Activated T-helper 1 cell treated with anti-CD3 and anti-CD28 coated beads, Interleukin-2, amount 50 U/mL, for 16 hours (primary cell): ENCODE data around the gene ACOT11.

Experiments used
- DNase-seq, 2 donors: peaks; one replicate each; pipeline ENCODE4 v3.0.0-alpha.2; 2020; ENCODE audit warnings: low read depth in 1 of 2, low spot score in 1 of 2

Gene ACOT11

GRCh38 chr1:54564312-54565112 lies 16.5 kb downstream of the ACOT11 start:
- no peak for DNase-seq

- no peak for DNase-seq
These were observed 17.1 kb downstream of the ACOT11 start for GRCh38 chr1:54565113-54565501.

DNA sequence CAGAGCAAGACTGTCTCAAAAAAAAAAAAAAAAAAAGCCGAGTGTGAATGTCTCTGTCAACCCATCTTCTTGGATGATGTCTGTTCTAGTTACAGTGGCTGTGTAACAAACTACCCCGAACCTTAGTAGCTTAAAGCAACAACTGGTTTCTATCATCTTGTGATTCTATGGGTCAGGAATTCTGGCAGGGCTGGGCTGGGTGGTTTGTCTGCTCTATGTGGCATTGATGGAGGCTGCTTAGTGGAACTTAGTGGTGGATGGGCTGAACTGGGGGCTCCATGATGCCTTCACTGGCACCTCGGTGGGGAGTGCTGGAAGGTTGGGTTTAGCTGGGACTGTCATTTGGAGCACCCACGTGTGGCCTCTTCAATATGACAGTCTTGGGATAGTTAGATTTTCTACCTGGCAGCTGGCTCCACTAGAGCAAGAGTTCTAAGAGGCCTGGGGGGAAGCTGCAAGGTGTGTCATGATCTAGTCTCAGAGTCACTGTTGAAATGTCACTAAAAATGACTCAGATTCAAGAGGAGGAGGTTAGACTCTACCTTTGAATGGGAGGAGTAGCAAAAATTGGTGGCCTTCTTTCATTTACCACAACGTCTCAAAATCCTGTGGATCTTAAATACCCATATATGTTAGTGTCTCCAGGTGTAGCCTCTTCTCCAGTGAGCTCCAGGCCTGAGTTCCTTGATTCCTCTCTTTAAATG lies 18.6 kb downstream of the ACOT11 start:
- DNase-seq = no peak

- DNase-seq = no peak
These were observed 19.9 kb downstream of the ACOT11 start for GRCh38 chr1:54567961-54568360.

- DNase-seq = no peak
These were observed 21.3 kb downstream of the ACOT11 start for GRCh38 chr1:54569339-54569738.

- DNase-seq = no peak
These were observed 22.1 kb downstream of the ACOT11 start for GRCh38 chr1:54570161-54570560.

- DNase-seq = no peak
These were observed 23.3 kb downstream of the ACOT11 start for GRCh38 chr1:54571326-54571725.

DNA sequence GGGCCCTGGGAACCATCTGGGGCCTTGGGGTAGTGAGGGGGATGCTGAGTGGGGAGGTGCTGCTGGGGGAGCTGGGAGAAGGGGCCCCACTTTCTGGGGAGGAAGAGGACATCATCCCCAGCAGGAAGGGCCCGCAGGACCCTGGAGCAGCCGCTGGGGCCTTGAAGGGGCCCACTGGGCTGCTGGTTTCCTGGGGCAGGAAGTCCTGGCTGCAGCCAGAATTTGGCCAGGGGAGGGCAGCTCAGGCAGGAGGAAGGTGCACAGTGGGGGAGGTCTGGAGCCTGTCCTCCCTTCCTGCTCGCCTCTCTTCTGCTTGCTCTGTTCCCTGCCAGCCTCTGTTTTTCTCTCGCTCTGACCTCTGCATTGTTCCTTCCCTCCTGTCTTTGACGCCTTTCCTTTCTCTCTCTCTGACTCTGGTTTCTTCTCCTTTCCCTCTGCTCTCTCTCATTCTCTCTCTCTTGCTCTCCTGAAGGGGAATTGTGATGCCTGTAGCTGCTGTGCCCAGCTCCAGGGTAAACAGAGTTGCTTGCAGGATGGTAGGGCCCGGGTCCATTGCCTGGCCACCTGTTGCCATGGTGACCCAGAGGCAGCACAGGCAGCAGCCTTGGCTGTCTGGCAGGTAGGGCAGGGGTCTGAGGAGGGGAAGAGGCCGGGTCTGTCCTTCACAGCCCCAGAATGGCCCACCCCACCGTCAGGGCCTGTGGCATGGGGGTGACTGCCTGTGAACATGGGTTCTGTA lies 23.9 kb downstream of the ACOT11 start:
- no peak for DNase-seq

DNA sequence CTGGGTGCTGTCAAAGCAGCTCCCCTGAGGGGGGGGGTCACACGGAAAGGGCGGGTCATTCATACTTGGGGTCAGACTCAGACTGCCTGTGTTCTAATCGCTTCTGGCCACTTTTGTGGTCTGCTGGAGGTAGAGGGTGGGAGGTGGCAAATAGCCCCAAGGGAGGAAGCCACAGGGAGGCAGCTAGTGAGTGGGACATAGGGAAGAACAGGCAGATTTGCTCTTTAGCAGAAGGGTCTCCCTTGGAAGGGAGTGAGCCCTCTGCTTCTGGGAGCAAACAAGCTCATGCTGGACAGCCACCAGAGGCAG lies 24.5 kb downstream of the ACOT11 start:
- no peak for DNase-seq

- no peak for DNase-seq
These were observed 26.2 kb downstream of the ACOT11 start for GRCh38 chr1:54574158-54574778.

DNA sequence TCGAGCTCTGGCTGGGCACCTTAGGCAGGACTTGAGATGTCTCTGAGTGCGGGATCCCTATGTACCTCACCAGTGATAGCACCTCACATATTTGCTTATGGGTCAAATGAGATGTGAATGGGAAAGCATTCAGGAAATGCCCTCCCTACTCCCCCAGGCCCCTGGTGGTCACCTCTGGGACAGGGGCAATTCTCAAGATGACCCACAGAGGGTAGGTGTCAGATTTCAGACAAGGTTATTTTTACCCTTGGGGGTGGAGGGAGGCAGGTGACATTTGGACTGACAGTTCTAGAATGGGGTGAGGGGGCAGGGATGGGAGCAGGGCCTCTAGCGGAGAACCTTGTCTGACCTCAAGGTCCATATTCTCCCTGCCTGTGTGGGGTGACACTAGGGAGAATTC lies 27.1 kb downstream of the ACOT11 start:
- DNase-seq = no peak

GRCh38 chr1:54575605-54576290 lies 27.7 kb downstream of the ACOT11 start:
- no peak for DNase-seq

GRCh38 chr1:54577612-54578011 lies 29.6 kb downstream of the ACOT11 start:
- no peak for DNase-seq

DNA sequence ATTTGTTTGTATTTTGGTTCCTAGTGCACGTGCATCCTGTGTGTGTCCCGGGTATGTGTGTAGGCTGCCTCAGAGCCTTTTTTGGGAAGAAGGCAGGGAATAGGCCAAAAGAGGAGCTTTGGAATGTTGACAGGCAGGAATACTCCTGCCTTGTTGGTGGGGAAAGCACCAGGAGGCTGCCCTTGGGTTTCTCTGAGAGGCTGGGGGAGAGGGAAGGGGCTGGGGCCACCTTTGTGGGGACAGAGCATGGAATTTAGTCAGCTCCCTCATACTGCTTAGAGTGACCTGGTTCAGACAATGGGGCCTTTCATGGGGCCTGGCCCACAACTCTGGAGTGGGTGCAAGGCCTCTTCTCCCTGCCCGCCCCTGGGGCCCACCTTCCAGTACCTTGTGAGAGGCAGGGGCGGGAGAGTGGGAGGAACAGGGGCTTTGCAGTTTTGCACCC lies 31.3 kb downstream of the ACOT11 start:
- DNase-seq = no peak

GRCh38 chr1:54580856-54581550 lies 33.0 kb downstream of the ACOT11 start:
- no peak for DNase-seq

GRCh38 chr1:54581621-54582035 lies 33.6 kb downstream of the ACOT11 start:
- DNase-seq = no peak

DNA sequence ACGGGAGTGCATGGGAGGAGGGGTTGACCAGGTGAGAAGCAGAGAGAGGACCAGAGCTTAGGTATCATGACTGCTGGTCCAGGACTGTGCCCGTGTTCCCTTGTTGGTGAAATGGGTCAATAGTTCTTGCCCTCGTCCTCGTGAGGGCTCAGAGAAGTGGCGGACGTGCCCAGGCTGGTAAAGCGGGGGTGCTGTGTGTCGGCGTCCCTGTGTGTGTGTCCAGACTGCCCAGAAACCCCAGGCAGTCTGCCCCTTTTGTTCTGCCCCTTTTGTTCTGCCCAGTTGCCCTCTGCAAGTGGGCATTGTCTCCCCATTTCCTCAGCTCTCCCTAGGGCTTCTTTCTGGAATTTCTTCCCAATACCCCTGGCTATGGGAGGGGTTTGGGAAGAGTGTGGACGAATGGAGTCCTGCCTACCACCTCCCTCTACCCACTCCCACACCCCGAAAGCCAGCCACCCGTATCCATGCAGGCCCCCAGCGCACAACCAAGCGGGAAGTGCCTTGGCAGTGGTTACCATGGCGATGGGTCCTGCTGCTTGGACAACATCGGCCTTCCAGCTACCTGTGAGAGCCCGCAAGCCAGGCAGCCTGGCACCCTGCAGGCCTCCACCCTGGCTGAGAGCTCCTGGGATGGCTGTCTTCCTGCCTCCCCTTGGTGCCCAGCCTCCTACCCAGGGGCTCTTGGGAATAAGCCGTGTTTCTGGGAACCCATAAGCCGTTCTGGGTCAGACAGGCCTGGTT lies 34.7 kb downstream of the ACOT11 start:
- DNase-seq = no peak

DNA sequence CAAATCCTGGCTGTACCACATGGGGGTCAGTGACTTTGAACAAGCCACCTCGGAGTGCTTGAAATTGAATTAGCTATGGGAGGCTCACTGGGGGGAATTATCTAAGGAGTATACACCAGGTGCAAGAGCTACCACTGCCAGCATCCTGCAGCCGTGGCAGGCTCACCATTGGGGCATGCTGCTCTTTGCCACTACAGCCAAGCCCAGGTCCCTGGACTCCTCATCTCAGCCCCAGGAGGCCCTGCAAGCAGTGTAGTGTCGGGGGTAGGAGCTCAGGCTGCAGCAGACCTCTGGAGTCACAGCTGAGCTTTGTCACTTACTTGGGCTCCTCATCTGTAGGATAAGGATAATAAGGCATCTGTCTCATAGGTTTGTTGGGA lies 35.3 kb downstream of the ACOT11 start:
- no peak for DNase-seq

- DNase-seq = no peak
These were observed 35.8 kb downstream of the ACOT11 start for GRCh38 chr1:54583871-54584270.

- no peak for DNase-seq
These were observed 36.5 kb downstream of the ACOT11 start for GRCh38 chr1:54584575-54584974.
